Amniotic epithelial cell (primary cell): Measurements from ENCODE around the gene EMSY.
"Not testable (repeated sequence)": the region's sequence is repeated elsewhere in the genome, so short reads cannot be mapped to it uniquely, and the experiment has no call there.

Source experiments
- DNase-seq: peaks from one replicate; pipeline ENCODE4 v3.0.0-alpha.2; 2010; ENCODE audit warnings: low read depth

Gene EMSY

DNA sequence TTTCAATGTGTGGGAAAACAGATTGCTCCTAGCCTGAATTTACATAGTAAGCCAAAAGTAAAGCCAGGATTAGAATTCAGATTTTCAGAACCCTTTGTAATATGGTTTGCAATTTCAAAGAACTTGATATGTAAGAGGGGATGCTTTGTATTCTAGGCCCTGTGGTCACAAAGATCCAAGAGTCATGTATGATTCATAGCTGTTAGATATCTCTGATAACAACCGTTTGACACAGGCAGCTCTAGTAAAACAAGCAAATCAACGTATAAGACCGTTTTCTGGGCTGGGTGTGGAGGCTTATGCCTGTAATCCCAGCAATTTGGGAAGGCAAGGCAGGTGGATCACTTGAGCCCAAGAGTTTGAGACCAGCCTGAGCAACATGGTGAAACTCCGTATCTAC is 79.6 kb downstream of the EMSY start:
- peak; percentile 57 for DNase-seq

DNA sequence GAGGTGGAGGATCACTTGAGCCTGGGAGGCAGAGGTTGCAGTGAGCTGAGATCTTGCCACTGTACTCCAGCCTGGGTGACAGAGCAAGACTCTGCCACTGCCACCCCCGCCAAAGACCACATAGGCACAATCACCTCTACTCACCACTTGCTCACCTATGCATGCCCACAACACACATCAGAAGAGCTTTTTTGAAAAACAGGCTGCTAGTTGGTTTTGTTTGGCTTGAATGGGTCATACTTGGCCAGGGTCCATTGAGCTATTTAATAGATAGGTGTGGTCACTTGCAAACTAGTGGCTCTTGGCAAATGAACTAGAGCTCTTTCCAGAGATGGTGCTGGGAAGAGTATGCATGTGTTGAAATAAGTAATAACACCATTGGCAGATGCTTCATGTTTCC is 80.1 kb downstream of the EMSY start:
- peak; percentile 18 for DNase-seq

DNA sequence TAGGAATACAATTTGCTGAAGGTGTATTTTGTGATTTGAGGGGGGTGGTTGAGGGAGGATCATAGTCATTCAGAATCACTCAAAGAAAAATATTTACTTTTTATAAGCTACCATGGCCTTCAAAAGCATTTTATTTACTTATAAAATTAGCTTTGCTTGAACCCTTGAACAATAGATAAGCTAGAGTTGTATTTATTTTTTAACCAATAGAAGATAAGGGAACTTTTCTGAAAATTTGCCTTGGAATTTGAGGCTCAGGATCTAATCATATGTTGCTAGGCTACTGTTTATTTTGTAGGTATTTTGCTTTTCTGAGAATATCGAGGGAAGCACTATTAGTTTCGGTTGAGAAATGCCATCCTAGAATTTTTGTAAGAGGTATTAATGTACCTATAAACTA is 82.1 kb downstream of the EMSY start:
- DNase-seq, result no peak

DNA sequence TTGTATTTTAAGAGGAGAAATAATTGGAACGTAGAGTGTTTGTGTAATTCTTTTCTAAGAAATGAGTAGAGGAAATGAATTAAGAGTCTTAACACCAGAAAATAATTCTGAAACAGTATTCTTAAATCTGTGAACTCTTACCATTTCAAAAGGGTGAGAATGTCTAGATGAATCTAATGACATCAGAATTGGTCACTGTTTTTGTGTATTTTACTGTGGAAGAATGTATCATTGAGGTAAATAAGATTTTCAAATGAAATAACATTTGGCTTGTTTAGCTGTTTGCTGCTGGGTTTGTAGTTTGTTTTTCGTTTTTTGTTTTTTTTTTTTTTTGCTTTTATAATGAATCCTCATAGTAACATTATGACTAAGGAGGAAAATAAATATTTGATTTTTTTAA is 97.6 kb downstream of the EMSY start:
- no peak for DNase-seq

DNA sequence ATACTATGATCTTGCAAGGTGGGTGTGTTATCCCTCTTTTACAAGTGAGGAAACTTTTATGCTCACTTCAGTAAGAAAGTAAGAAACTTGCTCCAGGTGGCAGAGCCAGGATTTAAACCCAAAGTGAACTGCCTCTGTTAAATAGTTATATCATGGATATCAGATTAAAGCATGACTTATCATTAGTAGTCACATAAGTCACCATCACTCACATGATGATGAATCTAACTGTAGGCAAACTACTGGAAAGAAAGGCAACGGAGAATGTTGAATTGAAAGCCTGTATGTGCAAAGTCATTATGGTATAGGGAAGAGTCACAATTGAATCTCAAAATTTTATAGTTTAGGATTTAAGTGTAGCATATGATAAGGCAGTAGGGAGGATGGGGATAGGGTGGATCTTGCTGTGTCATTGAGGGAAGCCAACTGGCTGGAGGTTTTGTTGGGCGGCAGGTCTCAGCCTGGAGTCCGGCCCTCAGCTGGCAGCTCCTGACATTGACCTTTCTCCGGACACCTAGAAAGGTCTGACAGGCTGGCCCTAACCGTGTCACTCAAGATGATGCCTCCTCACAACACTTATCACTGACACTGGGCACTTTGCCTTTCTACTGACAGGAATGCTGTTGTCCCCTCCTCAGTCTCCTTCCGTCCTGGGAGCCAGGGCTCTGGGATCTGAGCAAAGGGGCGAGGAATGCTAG is 98.3 kb downstream of the EMSY start:
- DNase-seq, result no peak

DNA sequence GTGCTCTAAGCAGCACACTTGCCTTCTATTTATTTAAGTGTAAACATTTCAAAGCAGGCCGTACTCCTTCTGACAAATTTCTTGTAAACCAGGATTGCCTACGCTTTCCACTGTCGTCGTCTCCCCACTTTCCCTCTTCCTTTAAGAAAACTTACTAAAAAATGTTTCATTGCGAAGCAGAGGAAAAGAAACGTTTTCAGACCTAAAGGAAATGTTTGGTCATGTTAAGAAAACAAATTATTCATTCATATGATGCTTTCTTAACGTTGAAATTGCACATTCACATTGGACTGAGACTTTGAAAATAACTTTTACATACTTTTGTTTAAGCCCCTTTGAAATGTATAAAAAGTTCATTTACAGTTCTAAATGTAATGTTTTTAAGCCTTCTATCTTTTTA is 106.0 kb downstream of the EMSY start:
- DNase-seq, result no peak

DNA sequence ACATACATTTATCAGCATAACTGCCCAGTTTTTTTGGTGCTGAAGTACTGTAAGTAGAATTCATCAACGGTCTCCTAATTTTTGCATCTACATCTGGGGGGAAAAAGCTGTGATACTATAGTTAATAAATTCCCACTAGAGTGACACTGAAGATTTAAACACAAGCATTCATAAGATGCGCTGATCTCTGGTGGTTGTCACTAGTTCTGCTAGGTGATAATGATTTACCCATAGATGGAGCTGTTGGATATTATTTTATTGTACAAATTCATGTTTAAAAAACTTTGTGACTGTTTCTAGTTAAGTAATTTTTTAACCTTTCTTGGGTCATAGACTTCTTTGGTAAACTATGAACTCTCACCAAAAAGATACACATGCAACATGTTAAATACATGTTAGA is 106.6 kb downstream of the EMSY start:
- peak; percentile 13 for DNase-seq

DNA sequence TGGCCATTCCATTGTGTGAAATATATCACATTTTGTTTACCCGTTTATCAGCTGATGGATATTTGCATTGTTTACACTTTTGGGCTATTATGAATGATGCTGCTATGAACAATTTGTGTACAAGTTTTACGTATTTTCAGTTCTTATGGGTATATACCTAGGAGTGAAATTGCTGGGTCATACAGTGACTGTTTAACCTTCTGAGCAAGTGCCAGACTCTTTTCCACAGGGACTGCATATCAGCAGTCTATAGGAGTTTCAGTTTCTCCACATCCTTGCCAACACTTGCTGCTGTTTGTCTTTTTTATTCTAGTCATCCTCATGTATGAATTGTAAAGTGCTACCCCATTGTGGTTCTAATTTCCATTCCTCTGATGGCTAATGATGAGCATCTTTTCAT is 108.2 kb downstream of the EMSY start:
- no peak for DNase-seq

DNA sequence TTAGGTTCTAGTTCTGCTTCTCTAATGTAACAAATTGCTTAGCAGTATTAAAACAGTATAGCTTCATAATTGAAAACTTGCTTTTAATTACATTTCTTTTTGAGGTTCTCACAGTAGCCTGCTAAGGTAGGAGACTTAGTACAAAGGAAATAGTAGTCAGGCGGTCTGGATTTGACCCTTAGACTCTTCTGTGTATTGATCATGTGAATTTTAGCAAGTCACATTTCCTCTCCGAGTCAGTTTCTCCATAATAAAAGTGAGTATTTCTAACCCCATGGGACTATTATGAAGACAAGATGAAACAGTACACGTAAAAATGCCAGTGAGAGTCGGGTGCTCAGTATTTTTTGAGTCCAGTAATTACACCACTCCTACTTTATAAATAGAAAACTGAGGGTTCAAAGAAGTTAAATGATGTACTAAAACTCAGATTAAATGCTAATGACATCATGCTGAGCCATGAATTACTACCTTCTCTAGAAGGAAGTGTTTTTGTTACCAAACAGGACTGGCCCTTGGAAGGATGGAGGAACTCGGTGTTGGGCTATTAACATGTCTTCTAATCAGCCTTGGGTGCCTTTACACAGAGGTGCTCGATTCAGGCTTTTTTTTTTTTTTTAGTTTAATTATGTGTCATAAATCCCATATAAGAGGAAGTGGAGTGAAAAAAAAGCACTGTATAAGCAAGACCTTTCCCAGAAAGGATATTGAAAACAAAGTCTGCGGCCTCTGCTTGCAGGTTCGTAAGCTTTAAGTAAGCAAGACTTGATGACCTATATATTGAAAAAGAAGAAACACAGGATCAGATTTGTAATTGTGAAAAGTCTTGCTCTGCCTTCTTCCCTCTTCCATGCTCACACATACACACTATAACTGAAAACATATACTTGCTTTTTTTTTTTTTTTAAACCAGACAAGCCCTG is 109.0 kb downstream of the EMSY start:
- DNase-seq, result no peak

DNA sequence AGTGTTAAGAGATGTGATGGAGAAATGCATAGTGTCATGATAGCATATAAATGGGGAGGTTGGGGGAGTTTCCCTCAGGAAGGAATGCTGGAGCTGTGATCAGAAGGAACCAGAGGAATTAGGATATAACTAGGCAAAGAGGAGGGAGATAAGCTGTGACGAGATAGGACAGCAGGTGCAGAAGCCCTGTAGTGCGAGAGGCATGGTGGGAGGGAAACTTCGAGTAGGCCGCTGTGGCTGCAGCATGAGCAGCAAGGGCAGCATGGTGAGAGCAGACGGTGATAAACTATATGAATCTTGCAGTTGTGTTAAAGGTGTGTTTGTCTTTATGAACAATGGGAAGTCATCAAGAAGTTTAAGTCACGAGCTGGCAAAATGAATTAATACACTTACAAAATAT is 109.9 kb downstream of the EMSY start:
- DNase-seq, result no peak

DNA sequence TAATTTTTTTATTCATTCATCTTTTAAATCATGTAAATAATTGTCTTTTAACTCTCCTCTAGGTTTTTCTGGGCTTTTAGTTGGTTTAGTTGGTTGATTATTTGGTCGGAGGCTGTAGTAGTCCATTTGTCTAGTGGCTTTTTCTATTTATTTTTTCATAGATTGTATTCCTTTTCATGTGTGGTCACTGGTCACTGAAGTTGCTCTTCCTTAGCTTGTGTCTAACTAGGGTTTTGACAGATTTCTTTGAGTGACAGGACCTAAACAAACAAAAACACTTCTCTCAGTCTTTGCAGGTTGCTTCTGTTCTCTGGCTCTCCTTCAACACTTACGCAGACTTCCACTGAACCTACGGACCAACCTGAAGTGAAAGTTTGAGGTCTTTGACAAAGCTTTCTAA is 112.6 kb downstream of the EMSY start:
- DNase-seq, result no peak

DNA sequence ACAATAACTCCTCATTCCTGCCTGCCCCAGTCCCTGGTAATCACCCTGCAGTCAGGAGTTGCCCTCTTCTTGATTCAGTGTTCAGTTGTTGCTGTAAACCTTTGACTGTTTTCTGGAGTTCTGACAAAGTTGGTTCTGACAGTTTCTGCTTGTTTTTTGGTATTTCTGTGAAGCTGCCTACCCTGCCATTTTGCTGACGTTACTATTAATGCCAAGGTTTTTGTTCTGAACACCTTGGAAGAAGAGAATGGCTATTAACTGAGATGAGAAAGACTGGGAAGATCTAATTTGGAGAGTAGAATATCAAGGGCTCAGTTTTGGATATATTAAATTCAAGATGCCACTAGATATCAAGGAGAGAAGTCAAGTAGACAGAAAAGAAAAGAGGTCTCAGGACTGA is 113.7 kb downstream of the EMSY start:
- no peak for DNase-seq

DNA sequence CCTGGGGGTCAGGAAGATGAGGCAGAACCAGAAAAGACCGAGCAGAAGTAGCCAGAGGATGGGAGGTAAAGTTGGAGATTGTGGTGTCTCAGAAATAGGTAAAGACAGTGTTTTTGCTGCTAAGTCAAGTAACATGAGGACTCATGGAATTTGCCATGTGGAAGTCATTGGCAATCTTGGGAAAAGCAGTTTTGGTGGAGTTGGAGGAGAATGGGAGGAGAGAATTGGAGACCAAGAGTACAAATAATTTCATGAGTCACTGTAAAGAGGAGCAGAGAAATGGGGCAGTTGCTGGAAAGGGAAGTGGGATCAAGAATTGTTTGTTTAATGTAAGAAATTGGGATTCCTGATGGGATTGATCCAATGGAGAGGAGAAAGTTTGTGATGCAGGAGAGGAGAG is 114.1 kb downstream of the EMSY start:
- no peak for DNase-seq

DNA sequence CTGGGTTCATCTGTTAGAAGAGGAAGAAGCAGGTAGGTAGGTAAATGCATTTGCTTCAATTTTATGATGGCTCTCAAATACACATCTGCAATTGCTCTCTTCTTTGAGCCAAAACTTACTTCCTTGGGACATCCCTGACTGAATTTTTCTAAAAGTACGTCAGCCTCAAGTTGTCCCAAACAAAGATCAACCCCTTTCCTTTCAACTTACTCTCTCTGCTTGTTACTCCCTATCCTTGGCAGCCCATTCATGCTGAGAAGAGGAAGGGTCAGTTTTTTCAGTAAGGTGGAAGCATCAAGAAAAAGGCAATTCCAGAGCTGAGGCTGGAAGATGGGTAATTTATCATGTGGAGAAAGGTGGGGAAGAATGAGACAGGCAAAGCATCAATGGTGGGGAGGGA is 114.5 kb downstream of the EMSY start:
- no peak for DNase-seq

DNA sequence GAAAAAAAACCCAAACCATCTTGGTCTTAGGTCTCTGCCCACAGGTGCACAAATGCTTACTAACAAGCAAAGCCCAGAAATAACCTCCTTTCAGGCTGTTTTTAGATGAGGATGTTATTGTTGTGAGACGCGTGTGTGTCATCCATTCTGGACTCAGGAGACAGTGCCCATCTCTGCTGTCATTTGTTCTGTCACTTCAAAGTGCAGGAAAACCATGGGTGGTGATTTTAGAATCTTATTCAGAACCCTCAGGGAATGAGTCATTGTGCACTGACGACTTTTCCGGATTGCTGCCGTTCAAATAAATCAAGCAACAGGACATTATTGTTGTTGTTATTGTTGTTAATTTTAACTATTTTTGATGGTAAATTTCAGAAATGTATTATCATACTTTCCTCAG is 115.4 kb downstream of the EMSY start:
- DNase-seq, result no peak

DNA sequence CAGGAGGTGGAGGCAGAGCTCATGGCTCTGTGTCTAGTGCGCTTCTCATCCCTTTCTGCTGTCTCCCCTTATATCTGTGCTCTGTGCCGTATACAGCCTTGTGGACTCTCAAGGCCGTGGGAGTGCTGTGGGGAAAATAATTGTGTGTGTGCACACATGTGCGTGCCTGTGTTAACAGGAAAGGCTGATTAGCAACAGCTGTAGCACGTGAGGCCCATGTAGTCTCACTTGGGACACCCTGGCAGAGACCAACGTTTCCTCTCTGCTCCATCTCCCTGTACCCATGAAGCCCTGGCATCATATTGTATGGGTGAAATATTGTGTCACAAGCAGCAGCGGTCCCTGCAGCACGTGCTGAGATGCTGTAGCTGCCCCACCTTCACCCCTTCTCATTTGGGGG is 116.4 kb downstream of the EMSY start:
- no peak for DNase-seq

DNA sequence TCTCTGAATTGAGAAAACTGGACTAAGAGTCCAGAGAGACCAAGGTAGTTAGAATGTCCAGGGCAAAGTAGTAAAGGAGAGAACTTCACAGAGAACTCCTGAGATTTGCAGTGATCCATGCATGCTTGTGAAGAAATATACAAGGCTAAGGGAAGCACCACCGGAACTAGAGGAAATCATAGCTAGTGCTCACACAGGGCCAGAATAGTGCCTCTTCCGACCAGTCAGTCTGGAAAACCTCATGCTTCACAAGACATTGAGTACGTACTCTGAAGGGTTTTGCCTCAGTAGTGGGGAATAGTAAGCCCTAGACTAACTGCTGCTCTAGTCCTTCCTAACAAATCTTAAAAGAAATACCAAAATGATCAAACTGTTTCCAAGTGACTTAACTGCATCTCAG is 117.7 kb downstream of the EMSY start:
- no peak for DNase-seq

DNA sequence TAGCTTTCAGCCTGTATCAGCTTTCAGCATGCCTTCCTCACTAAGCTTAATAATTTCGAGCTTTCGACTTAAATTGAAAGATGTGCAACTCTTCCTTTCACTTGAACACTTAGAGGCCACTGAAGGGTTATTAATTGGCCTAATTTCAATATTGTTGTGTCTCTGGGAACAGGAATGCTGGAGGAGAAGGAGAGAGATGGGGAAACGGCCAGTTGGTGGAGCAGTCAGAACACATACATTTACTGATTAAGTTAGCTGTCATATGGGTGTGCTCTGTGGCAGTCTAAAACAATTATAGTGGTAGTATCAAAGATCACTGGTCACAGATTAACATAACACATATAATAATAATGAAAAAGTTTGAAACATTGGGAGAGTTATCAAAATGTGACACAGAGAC is 119.5 kb downstream of the EMSY start:
- DNase-seq, result no peak

DNA sequence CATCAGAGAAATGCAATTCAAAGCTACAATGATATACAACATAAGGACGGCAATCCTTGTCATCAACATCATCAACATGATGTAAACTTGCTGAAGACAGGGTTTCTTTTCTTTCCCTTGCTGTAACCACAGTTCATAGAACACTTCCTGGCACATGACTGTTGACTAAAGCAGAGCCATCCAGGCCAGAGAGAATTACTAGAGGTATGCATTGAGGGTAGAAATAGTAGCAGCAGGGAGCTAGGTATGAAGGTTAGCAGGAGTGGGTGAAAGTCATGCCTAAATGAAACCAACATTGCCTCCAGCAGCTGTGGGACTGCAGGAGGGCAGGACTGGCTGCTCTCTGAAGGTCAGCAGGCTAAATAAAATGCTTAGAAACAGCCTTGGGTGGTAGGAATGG is 122.0 kb downstream of the EMSY start:
- peak; percentile 34 for DNase-seq

DNA sequence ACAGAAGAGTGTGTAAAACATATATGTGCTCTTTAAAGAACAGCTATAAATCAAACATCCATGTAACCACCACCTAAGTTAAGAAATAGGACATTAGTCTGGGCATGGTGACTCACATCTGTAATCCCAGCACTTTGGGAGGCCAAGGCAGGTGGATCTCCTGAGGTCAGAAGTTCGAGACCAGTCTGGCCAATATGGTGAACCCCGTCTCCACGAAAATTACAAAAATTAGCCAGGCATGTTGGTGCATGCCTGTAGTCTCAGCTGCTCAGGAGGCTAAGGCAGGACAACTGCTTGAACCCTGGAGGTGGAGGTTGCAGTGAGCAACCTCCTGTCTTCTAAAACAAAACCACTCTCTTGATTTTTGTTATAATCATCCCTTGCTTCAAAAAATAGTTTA is 122.4 kb downstream of the EMSY start:
- DNase-seq, result peak; percentile 21

DNA sequence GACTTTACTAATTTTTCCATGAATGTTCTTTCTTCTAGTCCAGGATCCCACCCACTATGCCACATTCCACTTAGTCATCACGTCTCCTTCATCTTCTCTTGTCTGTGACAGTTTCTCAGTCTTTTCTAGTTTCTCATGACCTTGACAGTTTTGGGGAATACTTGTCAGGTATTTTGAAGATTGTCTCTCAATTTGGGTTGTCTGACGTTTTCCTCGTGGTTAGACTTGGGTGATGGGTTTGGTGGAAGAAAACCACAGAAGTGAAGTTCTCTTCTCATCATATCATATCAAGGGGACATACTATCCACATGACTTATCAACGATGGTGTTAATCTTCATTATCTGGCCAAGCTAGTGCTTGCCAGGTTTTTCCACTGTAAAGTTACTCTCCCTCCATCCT is 123.3 kb downstream of the EMSY start:
- DNase-seq, result peak; percentile 12

DNA sequence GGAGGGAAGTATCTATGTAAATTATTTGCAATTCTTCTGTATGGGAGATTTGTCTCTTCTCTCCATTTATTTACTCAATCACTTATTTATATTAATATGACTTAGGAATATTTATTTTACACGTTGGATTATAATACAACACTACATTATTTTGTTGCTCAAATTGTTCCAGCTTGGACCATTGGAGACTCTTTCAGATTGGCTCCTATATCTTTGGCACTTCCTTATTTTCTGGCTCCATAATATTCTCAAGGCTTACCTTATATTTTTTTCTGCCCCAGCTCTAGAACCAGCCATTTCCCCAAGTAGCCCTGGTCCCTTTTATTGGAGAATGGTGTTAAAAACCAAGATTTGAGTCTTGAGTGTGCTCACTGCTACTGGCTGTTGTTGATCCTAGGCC is 123.8 kb downstream of the EMSY start:
- DNase-seq, result no peak

DNA sequence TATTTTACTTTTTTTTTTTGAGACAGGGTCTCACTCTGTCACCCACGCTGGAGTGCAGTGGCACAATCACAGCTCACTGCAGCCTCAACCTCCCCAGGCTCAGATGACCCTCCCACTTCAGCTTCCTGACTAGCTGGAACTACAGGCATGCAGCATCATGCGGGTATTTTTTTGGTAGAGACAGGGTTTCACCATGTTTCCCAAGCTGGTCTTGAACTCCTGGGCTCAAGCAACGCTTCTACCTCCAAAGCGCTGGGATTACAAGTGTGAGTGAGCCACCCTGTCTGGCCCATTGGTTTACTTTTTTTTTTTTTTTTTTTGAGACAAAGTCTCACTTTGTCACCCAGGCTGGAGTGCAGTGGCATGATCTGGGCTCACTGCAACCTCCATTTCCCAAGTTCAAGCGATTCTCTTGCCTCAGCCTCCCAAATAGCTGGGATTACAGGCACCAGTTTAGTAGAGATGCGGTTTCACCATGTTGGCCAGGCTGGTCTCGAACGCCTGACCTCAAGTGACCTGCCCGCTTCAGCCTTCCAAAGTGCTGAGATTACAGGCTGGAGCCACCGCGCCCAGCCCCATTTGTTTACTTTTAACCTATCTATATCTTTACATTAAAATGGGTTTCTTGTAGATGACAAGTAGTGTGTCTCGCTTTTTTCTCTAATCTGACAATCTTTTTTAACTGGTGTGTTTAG is 127.5 kb downstream of the EMSY start:
- DNase-seq, result not testable (repeated sequence)
